K562 (cell line): ENCODE results near the gene ZBTB18. TPM values are rescaled to one million over a fixed set of nuclear protein-coding genes. Genes with fewer than 3 reads are reported as not detected.
"Not testable (repeated sequence)": the region's sequence is repeated elsewhere in the genome, so short reads cannot be mapped to it uniquely, and the experiment has no call there.

ENCODE experiments used
- ATAC-seq: fragments of 200-7000 bp; cut with Tn5 transposase; 3 replicates; pipeline ENCODE4 v1.9.1; 2020; ENCODE audit warnings: moderate library complexity
- BruUV-seq: library from RNA; stranded (reverse); fragments of 400-500 nt; replicated peaks from 2 replicates; lab custom pipeline; 2021; lab: Mats Ljungman, UMichigan
- CTCF ChIA-PET: fragments of 300-600 bp; formaldehyde crosslinking; extraction: SDS; loops from one replicate; lab custom pipeline; 2021; ENCODE audit warnings: low intra/inter-chr PET ratio; lab: Yijun Ruan, JAX
- POLR2A ChIA-PET: fragments of 300-600, 350-650 bp; sonication (Branson Sonifier 250); formaldehyde crosslinking; extraction: SDS; loops from one replicate; lab custom pipeline; 2021; ENCODE audit warnings: antibody characterized with exemption, inconsistent platforms; lab: Yijun Ruan, JAX
- DNase-seq, 4 experiments: peaks; one replicate each; pipeline versions ENCODE4 v3.0.0 to v3.0.0-alpha.2; 2011 to 2018; ENCODE audit warnings: low spot score in 3 of 4, mixed read lengths in 3 of 4; ENCODE audit errors: extremely low read depth in 1 of 4
- FAIRE-seq: peaks from 2 replicates; lab custom pipeline; 2011; peaks lifted over from hg19 to GRCh38; lab: Jason Lieb, UNC
- H2AFZ ChIP-seq: 2 replicates; pipeline ENCODE4 v1.6.0; 2011; ENCODE audit warnings: low read depth, low read length, control low read depth, inconsistent platforms
- H3K27ac ChIP-seq: fragments of 200-600 bp; 3 replicates; pipeline ENCODE4 v1.8.0; 2011; ENCODE audit warnings: low read depth, mild to moderate bottlenecking, control low read depth, inconsistent platforms, low read length, moderate library complexity, mixed read lengths; ENCODE audit errors: extremely low read depth
- H3K27me3 ChIP-seq, 2 experiments: fragments of 300-600 bp in 1 of 2; 2 replicates in 1 of 2; 3 replicates in 1 of 2; pipeline versions ENCODE4 v1.6.0 to v1.8.0; 2011; ENCODE audit warnings: inconsistent platforms in 2 of 2, low read length in 2 of 2, mild to moderate bottlenecking in 1 of 2, mixed read lengths in 1 of 2, moderate library complexity in 1 of 2; ENCODE audit not compliant: control insufficient read depth in 2 of 2, insufficient read depth in 2 of 2
- H3K36me3 ChIP-seq: fragments of 300-600 bp; 3 replicates; pipeline ENCODE4 v1.8.0; 2011; ENCODE audit warnings: mild to moderate bottlenecking, low read length, inconsistent platforms; ENCODE audit not compliant: control insufficient read depth, insufficient read depth
- H3K4me1 ChIP-seq, 2 experiments: fragments of 200-600 bp in 1 of 2; replicated peaks in 1 of 2; 2 replicates in 1 of 2; 3 replicates in 1 of 2; pipeline versions ENCODE4 v1.5.1 to v1.8.0; 2011; ENCODE audit warnings: inconsistent platforms in 2 of 2, low read length in 2 of 2, mild to moderate bottlenecking in 1 of 2, mixed read lengths in 1 of 2, moderate library complexity in 1 of 2; ENCODE audit not compliant: control insufficient read depth in 2 of 2, insufficient read depth in 2 of 2
- H3K4me2 ChIP-seq: 2 replicates; pipeline ENCODE4 v1.6.1; 2011; ENCODE audit warnings: low read length, control low read depth, inconsistent platforms, mixed read lengths; ENCODE audit not compliant: insufficient read depth
- H3K4me3 ChIP-seq: fragments of 200-600 bp; sonication (generic), shearing (Covaris generic); 2 replicates; pipeline ENCODE4 v1.5.1; 2016; ENCODE audit warnings: control low read depth, inconsistent platforms
- H3K79me2 ChIP-seq: fragments of 200-600 bp; 3 replicates; pipeline ENCODE4 v1.8.0; 2011; ENCODE audit warnings: low read length, inconsistent platforms; ENCODE audit not compliant: control insufficient read depth, insufficient read depth
- H3K9ac ChIP-seq, 2 experiments: 2 replicates each; pipeline versions ENCODE4 v1.6.0 to v1.6.1; 2011; ENCODE audit warnings: low read depth in 2 of 2, low read length in 2 of 2, control low read depth in 1 of 2, inconsistent platforms in 1 of 2, mild to moderate bottlenecking in 1 of 2, mixed read lengths in 1 of 2; ENCODE audit not compliant: insufficient read depth in 1 of 2
- H3K9me1 ChIP-seq: one replicate; pipeline ENCODE4 v1.6.0; 2011; ENCODE audit warnings: inconsistent platforms, mild to moderate bottlenecking, low read length, moderate library complexity; ENCODE audit not compliant: control insufficient read depth, insufficient read depth
- H3K9me3 ChIP-seq: replicated peaks from 2 replicates; pipeline ENCODE4 v1.5.1; 2011; ENCODE audit warnings: low read depth, low read length, inconsistent platforms; ENCODE audit not compliant: control insufficient read depth, insufficient read depth
- H4K20me1 ChIP-seq: replicated peaks from 2 replicates; pipeline ENCODE4 v1.6.1; 2011; ENCODE audit warnings: low read length, inconsistent platforms, mixed read lengths; ENCODE audit not compliant: control insufficient read depth, insufficient read depth
- CTCF ChIP-seq, 3 experiments: IDR thresholded peaks in 2 of 3; conservative IDR thresholded peaks in 1 of 3; 2 replicates each; pipeline ENCODE4 v1.5.1; 2011 to 2012; ENCODE audit warnings: low read length in 3 of 3, mild to moderate bottlenecking in 3 of 3, control low read depth in 2 of 3, improper control_type of control experiment in 1 of 3, inconsistent platforms in 1 of 3, low read depth in 1 of 3, mixed read lengths in 1 of 3, moderate library complexity in 1 of 3; ENCODE audit not compliant: insufficient read depth in 2 of 3
- RAD21 ChIP-seq, 2 experiments: fragments of 250-450 bp in 1 of 2; fragments of 450-650 bp in 1 of 2; sonication (Bioruptor Pico) in 1 of 2; formaldehyde crosslinking in 1 of 2; IDR thresholded peaks in 1 of 2; conservative IDR thresholded peaks in 1 of 2; 2 replicates each; pipeline versions ENCODE4 v1.4.0 to v1.8.0; 2020 to 2022; ENCODE audit warnings: mild to moderate bottlenecking in 2 of 2, moderate library complexity in 1 of 2
- REST ChIP-seq, 2 experiments: fragments of 450-650 bp; formaldehyde crosslinking in 1 of 2; IDR thresholded peaks; 2 replicates each; pipeline versions ENCODE4 v1.4.0 to v1.6.1; 2014 to 2020; ENCODE audit warnings: mild to moderate bottlenecking in 2 of 2, borderline replicate concordance in 1 of 2, low read depth in 1 of 2
- SMC3 ChIP-seq: conservative IDR thresholded peaks from 2 replicates; pipeline ENCODE4 v1.6.1; 2011; ENCODE audit warnings: low read depth, low read length, improper control_type of control experiment; ENCODE audit not compliant: insufficient read depth
- WGBS: fragments of 100-300 bp; shearing (Covaris generic); methylation state at CpG from one replicate; pipeline ENCODE4 v1.1.6; 2016; ENCODE audit warnings: low coverage, mixed read lengths; ENCODE audit not compliant: insufficient coverage; ENCODE audit errors: missing lambda C conversion rate; 5-methylcytosine and 5-hydroxymethylcytosine counted together
- in situ Hi-C: fragments of 300-500 bp; cut with MboI; formaldehyde crosslinking; loops from 4 replicates; pipeline ENCODE4 v1.15.0; 2018; ENCODE audit warnings: inconsistent platforms, mixed read lengths
- intact Hi-C: fragments of 100-400 bp; cut with micrococcal nuclease; formaldehyde crosslinking; loops from 2 replicates; pipeline ENCODE4 v1.14.2; 2022
- polyA plus RNA-seq, 8 experiments: library from polyadenylated mRNA; depleted of rRNA in 4 of 8; stranded (reverse) in 5 of 8; unstranded in 3 of 8; fragments of >200 nt; fragmentation: Nextera tagmentation in 2 of 8; fragmentation: Illumina TruSeq in 1 of 8; extraction: Ambion mirVana in 2 of 8; extraction: Trizol in 1 of 8; gene quantifications; 2 replicates each; pipeline versions ENCODE4 v1.2.1 to v1.2.3, GENCODE V29; 2011 to 2014; ENCODE audit warnings: inconsistent platforms in 1 of 8, missing spikeins in 1 of 8
- total RNA-seq, 7 experiments: library from RNA; depleted of rRNA in 6 of 7; stranded (reverse); fragments of >200 nt in 6 of 7; fragmentation: Illumina TruSeq in 2 of 7; extraction: Trizol in 2 of 7; gene quantifications; 2 replicates each; pipeline versions ENCODE4 v1.2.1 to v1.2.3, GENCODE V29; 2011 to 2021; ENCODE audit warnings: low replicate concordance in 1 of 7
- TF ChIP-seq, protein P1 (sequence below): fragments of 450-650 bp; formaldehyde crosslinking; IDR thresholded peaks from 2 replicates; pipeline ENCODE4 v1.4.0; 2020; ENCODE audit warnings: mild to moderate bottlenecking, moderate library complexity

Gene ZBTB18
- total and polyA plus RNA-seq, 9 of the 15 experiments (the other 6 are each of a cell fraction or from before 2014, with no cell fraction given) = 0.13 to 2.6 (median 1.6) TPM

DNA sequence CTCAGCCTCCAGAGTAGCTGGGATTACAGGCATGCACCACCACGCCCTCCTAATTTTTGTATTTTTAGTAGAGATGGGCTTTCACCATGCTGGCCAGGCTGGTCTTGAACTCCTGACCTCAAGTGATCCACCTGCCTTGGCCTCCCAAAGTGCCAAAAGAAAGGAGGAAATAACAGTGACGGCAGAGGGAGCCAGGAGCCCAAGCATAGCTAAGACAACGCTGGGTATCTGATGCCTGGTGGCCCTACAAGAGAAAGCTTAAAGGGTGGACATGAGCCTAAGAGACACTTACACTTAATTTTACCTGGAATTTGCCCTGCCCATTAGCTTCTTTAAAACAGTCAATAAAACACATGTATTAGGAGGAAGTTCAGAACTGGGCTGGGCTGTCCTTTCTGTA, 36.2 kb upstream of the ZBTB18 start:
- H3K27ac ChIP-seq; POLR2A ChIA-PET; in situ Hi-C loops; H3K4me3 ChIP-seq; H3K9ac ChIP-seq; H3K4me2 ChIP-seq; H3K79me2 ChIP-seq; H4K20me1 ChIP-seq; H3K4me1 ChIP-seq; H3K36me3 ChIP-seq; H3K9me3 ChIP-seq; BruUV-seq; FAIRE-seq; H3K9me1 ChIP-seq; H2AFZ ChIP-seq; TF ChIP-seq REST (CRISPR knock-in tag; IDR thresholded peaks at IDR 0.05; ENCODE audit: low read depth): not testable (repeated sequence)
- ATAC-seq = peak; percentile 72
- TF ChIP-seq, protein P1, sequence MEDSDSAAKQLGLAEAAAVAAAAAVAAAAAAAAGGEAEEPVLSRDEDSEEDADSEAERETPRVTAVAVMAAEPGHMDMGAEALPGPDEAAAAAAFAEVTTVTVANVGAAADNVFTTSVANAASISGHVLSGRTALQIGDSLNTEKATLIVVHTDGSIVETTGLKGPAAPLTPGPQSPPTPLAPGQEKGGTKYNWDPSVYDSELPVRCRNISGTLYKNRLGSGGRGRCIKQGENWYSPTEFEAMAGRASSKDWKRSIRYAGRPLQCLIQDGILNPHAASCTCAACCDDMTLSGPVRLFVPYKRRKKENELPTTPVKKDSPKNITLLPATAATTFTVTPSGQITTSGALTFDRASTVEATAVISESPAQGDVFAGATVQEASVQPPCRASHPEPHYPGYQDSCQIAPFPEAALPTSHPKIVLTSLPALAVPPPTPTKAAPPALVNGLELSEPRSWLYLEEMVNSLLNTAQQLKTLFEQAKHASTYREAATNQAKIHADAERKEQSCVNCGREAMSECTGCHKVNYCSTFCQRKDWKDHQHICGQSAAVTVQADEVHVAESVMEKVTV (CRISPR knock-in tag) = peak; percentile 70
- 0 out of 2 replicates have a peak, but pooled peaks have one; percentile 26 for TF ChIP-seq SMC3
- TF ChIP-seq CTCF (IDR thresholded peaks at IDR 0.05 in 2 of 3, conservative IDR thresholded peaks at IDR 0.05 in 1 of 3; ENCODE audit: insufficient read depth in 2 of 3, low read depth in 1 of 3, low read length in 3 of 3) = peak; percentile 22 to 56 (median 28); a peak in 4 of 6 replicates
- TF ChIP-seq REST (IDR thresholded peaks at IDR 0.05; ENCODE audit: borderline replicate concordance) = peak; percentile 73; the same call in 1 of the 2 replicates
- peak; percentile 70 to 75 for TF ChIP-seq RAD21 (CRISPR knock-in tag; conservative IDR thresholded peaks at IDR 0.05 in 1 of 2, IDR thresholded peaks at IDR 0.05 in 1 of 2)
- 0% methylated on average over 3 of the region's 3 CpGs for WGBS
- CTCF ChIA-PET = interaction anchor here (1.5 to 3.3 kb wide), 2 partner anchors 258 to 284 kb away, joined by 3 to 27 read pairs; no protein-coding TSS in a partner anchor
- DNase-seq = peak in 1 of 4 experiments; percentile 25
- H3K27me3 ChIP-seq = peaks cover 14 to 15% of the 10 kb centered on the region in 2 experiments; a peak in 3 of 5 replicates
- intact Hi-C loops = loop anchor here (1.0 to 10.0 kb wide), 2 partner anchors 200 to 258 kb away; no protein-coding TSS in a partner anchor
